HEK293 (cell line): Measurements from ENCODE around the gene RBM34.
A peak's percentile ranks its signal among the peaks of the same experiment; 100 is the strongest.

ENCODE experiments used
- CTCF ChIA-PET: fragments of 350-600 bp; formaldehyde crosslinking; extraction: SDS; loops from one replicate; lab custom pipeline; 2021; ENCODE audit warnings: antibody characterized with exemption; lab: Yijun Ruan, JAX
- POLR2A ChIA-PET: fragments of 300-600 bp; formaldehyde crosslinking; extraction: SDS; loops from one replicate; lab custom pipeline; 2020; ENCODE audit warnings: antibody characterized with exemption, inconsistent platforms; lab: Yijun Ruan, JAX
- H3K27ac ChIP-seq: fragments of 200-500 bp; sonication (Bioruptor generic); 2 replicates; pipeline ENCODE4 v1.5.1; 2014; ENCODE audit warnings: low read depth, low read length, control low read depth, inconsistent platforms; ENCODE audit errors: extremely low read depth
- H3K36me3 ChIP-seq, 2 experiments: fragments of 200-500 bp in 1 of 2; sonication (Bioruptor generic) in 1 of 2; 1 replicate in 1 of 2; 2 replicates in 1 of 2; pipeline ENCODE4 v1.5.1; 2014 to 2017; ENCODE audit warnings: inconsistent platforms in 2 of 2, low read length in 2 of 2; ENCODE audit not compliant: control insufficient read depth in 2 of 2, insufficient read depth in 1 of 2
- H3K4me1 ChIP-seq: fragments of 200-500 bp; sonication (Bioruptor generic); 2 replicates; pipeline ENCODE4 v1.5.1; 2014; ENCODE audit warnings: mild to moderate bottlenecking, low read length, inconsistent platforms; ENCODE audit not compliant: control insufficient read depth, insufficient read depth
- H3K4me3 ChIP-seq: 2 replicates; pipeline ENCODE4 v1.5.1; 2011; ENCODE audit warnings: low read depth, mild to moderate bottlenecking, control low read depth, low read length, moderate library complexity
- H3K9me3 ChIP-seq: fragments of 200-500 bp; sonication (Bioruptor generic); 2 replicates; pipeline ENCODE4 v1.5.1; 2014; ENCODE audit warnings: low read depth, low read length, inconsistent platforms; ENCODE audit not compliant: control insufficient read depth, insufficient read depth
- BCL11B ChIP-seq: fragments of 450-650 bp; formaldehyde crosslinking; IDR thresholded peaks from 2 replicates; pipeline ENCODE4 v1.5.1; 2016; ENCODE audit warnings: low read depth, missing biosample characterization, missing genetic modification characterization
- KLF17 ChIP-seq: fragments of 450-650 bp; formaldehyde crosslinking; IDR thresholded peaks from 2 replicates; pipeline ENCODE4 v1.5.1; 2016; ENCODE audit warnings: missing biosample characterization, missing genetic modification characterization
- SCRT1 ChIP-seq: fragments of 450-650 bp; formaldehyde crosslinking; IDR thresholded peaks from 2 replicates; pipeline ENCODE4 v1.5.1; 2016; ENCODE audit warnings: missing biosample characterization, missing genetic modification characterization, borderline replicate concordance
- SCRT2 ChIP-seq: fragments of 450-650 bp; formaldehyde crosslinking; IDR thresholded peaks from 2 replicates; pipeline ENCODE4 v1.5.1; 2016; ENCODE audit warnings: missing biosample characterization, missing genetic modification characterization
- TSHZ1 ChIP-seq: fragments of 450-650 bp; formaldehyde crosslinking; IDR thresholded peaks from 2 replicates; pipeline ENCODE4 v1.5.1; 2016; ENCODE audit warnings: missing biosample characterization, missing genetic modification characterization, borderline replicate concordance
- ZBTB17 ChIP-seq: fragments of 450-650 bp; formaldehyde crosslinking; IDR thresholded peaks from 2 replicates; pipeline ENCODE4 v1.5.1; 2016; ENCODE audit warnings: missing biosample characterization, missing genetic modification characterization
- ZEB2 ChIP-seq: fragments of 450-650 bp; formaldehyde crosslinking; IDR thresholded peaks from 2 replicates; pipeline ENCODE4 v1.5.1; 2016; ENCODE audit warnings: missing biosample characterization, missing genetic modification characterization
- ZFP3 ChIP-seq: fragments of 450-650 bp; formaldehyde crosslinking; IDR thresholded peaks from 2 replicates; pipeline ENCODE4 v1.5.1; 2016; ENCODE audit warnings: low read depth, missing biosample characterization, missing genetic modification characterization
- ZFP37 ChIP-seq: fragments of 450-650 bp; formaldehyde crosslinking; IDR thresholded peaks from 2 replicates; pipeline ENCODE4 v1.5.1; 2016; ENCODE audit warnings: missing biosample characterization, missing genetic modification characterization
- ZNF10 ChIP-seq: fragments of 450-650 bp; formaldehyde crosslinking; IDR thresholded peaks from 2 replicates; pipeline ENCODE4 v1.5.1; 2017; ENCODE audit warnings: missing biosample characterization, missing genetic modification characterization
- ZNF2 ChIP-seq: fragments of 450-650 bp; formaldehyde crosslinking; IDR thresholded peaks from 2 replicates; pipeline ENCODE4 v1.5.1; 2016; ENCODE audit warnings: missing biosample characterization, missing genetic modification characterization
- ZNF292 ChIP-seq: fragments of 450-650 bp; formaldehyde crosslinking; IDR thresholded peaks from 2 replicates; pipeline ENCODE4 v1.5.1; 2016; ENCODE audit warnings: low read depth, missing biosample characterization, missing genetic modification characterization, borderline replicate concordance
- ZNF362 ChIP-seq: fragments of 450-650 bp; formaldehyde crosslinking; IDR thresholded peaks from 2 replicates; pipeline ENCODE4 v1.5.1; 2016; ENCODE audit warnings: missing biosample characterization, missing genetic modification characterization
- ZNF777 ChIP-seq: fragments of 450-650 bp; formaldehyde crosslinking; IDR thresholded peaks from 2 replicates; pipeline ENCODE4 v1.5.1; 2017; ENCODE audit warnings: missing biosample characterization, missing genetic modification characterization, borderline replicate concordance
- ZSCAN23 ChIP-seq: fragments of 450-650 bp; formaldehyde crosslinking; IDR thresholded peaks from 2 replicates; pipeline ENCODE4 v1.5.1; 2016; ENCODE audit warnings: missing biosample characterization, missing genetic modification characterization
- TF ChIP-seq, protein P1 (sequence below): fragments of 450-650 bp; formaldehyde crosslinking; IDR thresholded peaks from 2 replicates; pipeline ENCODE4 v1.5.1; 2016; ENCODE audit warnings: missing biosample characterization, missing genetic modification characterization, low read depth

Gene RBM34

GRCh38 chr1:235139315-235139714 is 21.7 kb downstream of the RBM34 start:
- peaks cover 65 to 81% of the 10 kb centered on the region in 2 experiments for H3K36me3 ChIP-seq
- ChIA-PET CTCF (no interaction called here), POLR2A (interaction anchor here (0.7 to 1.5 kb wide), 4 partner anchors 11 to 22 kb away, joined by 3 to 6 read pairs (median 4); partner anchors contain the start of genes RBM34 and TOMM20)

GRCh38 chr1:235138821-235139220 is 22.2 kb downstream of the RBM34 start:
- H3K36me3 ChIP-seq, result peaks cover 65 to 81% of the 10 kb centered on the region in 2 experiments
- POLR2A ChIA-PET, result interaction anchor here (0.6 to 1.5 kb wide), 2 partner anchors 9 to 22 kb away, joined by 3 to 6 read pairs; partner anchors contain the start of gene RBM34

More at GRCh38 chr1:235139315-235139714, 21.7 kb downstream of the RBM34 start:
- no peaks in the 10 kb centered on the region for H3K9me3 ChIP-seq
- no peaks in the 10 kb centered on the region for H3K4me1 ChIP-seq
- no peak overlapping the region for H3K4me3 ChIP-seq
- TF ChIP-seq SCRT1 (tag by site-specific recombination) (peak; percentile 84), SCRT2 (tag by site-specific recombination) (peak; percentile 91), ZNF362 (tag by site-specific recombination) (no peak)
- no peak overlapping the region for H3K27ac ChIP-seq

More at GRCh38 chr1:235138821-235139220, 22.2 kb downstream of the RBM34 start:
- CTCF ChIA-PET, result no interaction called here
- TF ChIP-seq, protein P1, sequence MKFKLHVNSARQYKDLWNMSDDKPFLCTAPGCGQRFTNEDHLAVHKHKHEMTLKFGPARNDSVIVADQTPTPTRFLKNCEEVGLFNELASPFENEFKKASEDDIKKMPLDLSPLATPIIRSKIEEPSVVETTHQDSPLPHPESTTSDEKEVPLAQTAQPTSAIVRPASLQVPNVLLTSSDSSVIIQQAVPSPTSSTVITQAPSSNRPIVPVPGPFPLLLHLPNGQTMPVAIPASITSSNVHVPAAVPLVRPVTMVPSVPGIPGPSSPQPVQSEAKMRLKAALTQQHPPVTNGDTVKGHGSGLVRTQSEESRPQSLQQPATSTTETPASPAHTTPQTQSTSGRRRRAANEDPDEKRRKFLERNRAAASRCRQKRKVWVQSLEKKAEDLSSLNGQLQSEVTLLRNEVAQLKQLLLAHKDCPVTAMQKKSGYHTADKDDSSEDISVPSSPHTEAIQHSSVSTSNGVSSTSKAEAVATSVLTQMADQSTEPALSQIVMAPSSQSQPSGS (tag by site-specific recombination), result no peak
- TF ChIP-seq ZNF777 (tag by site-specific recombination) (no peak), BCL11B (tag by site-specific recombination) (no peak), KLF17 (tag by site-specific recombination) (no peak), ZEB2 (no peak), ZNF292 (tag by site-specific recombination) (no peak), ZNF2 (tag by site-specific recombination) (no peak), ZFP37 (tag by site-specific recombination) (no peak), SCRT1 (tag by site-specific recombination) (no peak), ZFP3 (no peak), TSHZ1 (tag by site-specific recombination) (no peak), ZNF10 (tag by site-specific recombination) (no peak), ZSCAN23 (tag by site-specific recombination) (no peak), ZBTB17 (no peak)
- Histone ChIP-seq H3K27ac (no peak overlapping the region), H3K9me3 (no peaks in the 10 kb centered on the region), H3K4me1 (no peaks in the 10 kb centered on the region), H3K4me3 (no peak overlapping the region)
